Measurements from ENCODE around the gene NMT1. TPM values are rescaled to one million over a fixed set of nuclear protein-coding genes. Genes with fewer than 3 reads are reported as not detected.

Gene NMT1
- total RNA-seq, 4 donors from 2014 or later: 60.7 to 127 (median 71.5) TPM

DNA sequence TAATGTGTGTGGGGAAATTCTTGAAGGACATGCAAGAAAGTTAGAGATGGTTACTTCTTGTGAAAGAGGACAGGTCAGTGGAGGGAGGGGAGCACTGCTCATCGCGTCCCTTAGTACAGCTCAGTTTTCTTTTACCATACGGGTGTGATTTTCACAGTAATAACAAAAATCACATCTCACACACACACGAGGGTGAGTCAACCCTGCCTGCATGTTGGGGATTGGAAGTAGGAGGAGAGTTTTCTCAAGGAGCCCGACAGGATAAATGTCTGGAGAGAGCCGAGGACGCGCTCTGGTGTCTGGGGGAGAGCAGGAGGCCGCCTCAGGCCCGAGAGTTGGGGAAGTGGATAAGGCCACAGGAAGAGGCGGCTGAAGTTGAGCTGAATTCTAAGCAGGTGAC lies 54.8 kb downstream of the NMT1 start:
- DNase-seq (no peak), ATAC-seq (no peak)
- no peak overlapping the region for H3K27ac ChIP-seq
- intact Hi-C loops (cut with DNase I; ENCODE audit: low total_unique reads) (no loop called here), in situ Hi-C loops (cut with MboI; ENCODE audit: low sequenced_read_pairs in 4 of 4) (loop anchor here in 1 of 4 donors (25.0 kb wide), 1 partner anchor 204 kb away; the partner anchor contains the start of gene GFAP)
- H3K9me3 ChIP-seq: no peaks in the 10 kb centered on the region
- H3K36me3 ChIP-seq: peaks cover 0 to 15% of the 10 kb centered on the region in 2 donors
- H3K4me3 ChIP-seq: no peak overlapping the region
- peaks cover 20 to 22% of the 10 kb centered on the region in 2 donors for H3K4me1 ChIP-seq
- TF ChIP-seq, protein P1, sequence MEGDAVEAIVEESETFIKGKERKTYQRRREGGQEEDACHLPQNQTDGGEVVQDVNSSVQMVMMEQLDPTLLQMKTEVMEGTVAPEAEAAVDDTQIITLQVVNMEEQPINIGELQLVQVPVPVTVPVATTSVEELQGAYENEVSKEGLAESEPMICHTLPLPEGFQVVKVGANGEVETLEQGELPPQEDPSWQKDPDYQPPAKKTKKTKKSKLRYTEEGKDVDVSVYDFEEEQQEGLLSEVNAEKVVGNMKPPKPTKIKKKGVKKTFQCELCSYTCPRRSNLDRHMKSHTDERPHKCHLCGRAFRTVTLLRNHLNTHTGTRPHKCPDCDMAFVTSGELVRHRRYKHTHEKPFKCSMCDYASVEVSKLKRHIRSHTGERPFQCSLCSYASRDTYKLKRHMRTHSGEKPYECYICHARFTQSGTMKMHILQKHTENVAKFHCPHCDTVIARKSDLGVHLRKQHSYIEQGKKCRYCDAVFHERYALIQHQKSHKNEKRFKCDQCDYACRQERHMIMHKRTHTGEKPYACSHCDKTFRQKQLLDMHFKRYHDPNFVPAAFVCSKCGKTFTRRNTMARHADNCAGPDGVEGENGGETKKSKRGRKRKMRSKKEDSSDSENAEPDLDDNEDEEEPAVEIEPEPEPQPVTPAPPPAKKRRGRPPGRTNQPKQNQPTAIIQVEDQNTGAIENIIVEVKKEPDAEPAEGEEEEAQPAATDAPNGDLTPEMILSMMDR (IDR thresholded peaks at IDR 0.05 in 4 of 5, conservative IDR thresholded peaks at IDR 0.05 in 1 of 5): no peak
- no peak for TF ChIP-seq POLR2A (IDR thresholded peaks at IDR 0.05)
- no peaks in the 10 kb centered on the region for H3K27me3 ChIP-seq

DNA sequence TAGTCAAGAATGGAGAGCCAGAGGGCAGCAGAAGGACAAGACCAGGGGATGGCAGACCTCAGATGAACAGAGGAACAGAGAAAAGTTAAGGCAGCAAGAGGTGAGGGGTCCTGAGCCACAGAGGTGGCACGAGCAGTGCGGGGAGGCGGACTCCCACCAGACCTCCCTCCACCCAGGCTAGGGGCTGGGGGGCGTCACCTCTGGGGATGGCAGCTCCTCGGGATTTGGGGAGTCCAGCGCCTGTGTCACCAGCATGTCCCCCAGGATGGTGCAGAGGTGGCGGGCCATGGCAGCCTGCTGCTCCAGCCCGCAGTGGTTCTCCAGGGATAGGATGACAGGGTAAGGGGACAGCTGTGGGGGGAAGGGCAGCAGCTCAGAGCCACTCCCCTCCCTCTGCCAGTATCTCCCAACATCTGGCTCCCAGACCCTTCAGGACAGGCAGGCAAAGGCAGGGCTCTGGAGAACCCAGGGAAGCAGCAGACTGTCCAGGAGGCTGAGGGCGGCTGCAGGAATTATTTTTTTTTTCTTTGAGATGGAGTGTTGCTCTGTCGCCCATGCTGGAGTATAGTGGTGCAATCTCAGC lies 55.4 kb downstream of the NMT1 start:
- H3K4me3 ChIP-seq: no peak overlapping the region
- peaks cover 0 to 15% of the 10 kb centered on the region in 2 donors for H3K36me3 ChIP-seq
- H3K27ac ChIP-seq: no peak overlapping the region
- TF ChIP-seq, protein P1 (IDR thresholded peaks at IDR 0.05 in 4 of 5, conservative IDR thresholded peaks at IDR 0.05 in 1 of 5): no peak
- no peak for TF ChIP-seq POLR2A (IDR thresholded peaks at IDR 0.05)
- DNase-seq (no peak), ATAC-seq (no peak)
- H3K4me1 ChIP-seq: peaks cover 16% of the 10 kb centered on the region in 2 donors
- in situ Hi-C loops (cut with MboI; ENCODE audit: low sequenced_read_pairs in 4 of 4) (loop anchor here in 1 of 4 donors (25.0 kb wide), 1 partner anchor 204 kb away; the partner anchor contains the start of gene GFAP), intact Hi-C loops (cut with DNase I; ENCODE audit: low total_unique reads) (no loop called here)
- no peaks in the 10 kb centered on the region for H3K27me3 ChIP-seq
- no peaks in the 10 kb centered on the region for H3K9me3 ChIP-seq

DNA sequence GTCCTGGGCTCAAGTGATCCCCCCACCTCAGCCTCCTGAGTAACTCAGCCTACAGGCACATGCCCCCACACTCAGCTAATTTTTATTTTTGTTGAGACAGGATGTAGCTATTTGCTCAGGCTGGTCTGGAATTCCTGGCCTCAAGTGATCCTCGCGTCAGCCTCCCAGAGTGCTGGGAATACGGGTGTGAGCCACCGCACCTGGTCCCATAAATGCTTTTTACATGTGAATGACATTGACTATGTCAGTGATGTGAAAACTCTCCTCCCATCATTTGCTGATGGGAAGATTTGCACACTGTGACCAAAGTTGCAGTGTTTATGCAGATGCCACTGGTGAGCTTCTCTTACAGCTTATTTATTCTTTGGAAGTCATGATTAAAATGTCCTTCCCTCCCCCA lies 56.2 kb downstream of the NMT1 start:
- Histone ChIP-seq H3K27me3 (no peaks in the 10 kb centered on the region), H3K4me3 (no peak overlapping the region), H3K9me3 (no peaks in the 10 kb centered on the region), H3K4me1 (peaks cover 8 to 12% of the 10 kb centered on the region in 2 donors), H3K27ac (no peak overlapping the region), H3K36me3 (peaks cover 0 to 15% of the 10 kb centered on the region in 2 donors)
- no peak for DNase-seq
- no peak for ATAC-seq
- in situ Hi-C loops (cut with MboI; ENCODE audit: low sequenced_read_pairs in 4 of 4) (loop anchor here in 1 of 4 donors (25.0 kb wide), 1 partner anchor 205 kb away; the partner anchor contains the start of gene GFAP), intact Hi-C loops (cut with DNase I; ENCODE audit: low total_unique reads) (no loop called here)
- TF ChIP-seq POLR2A (IDR thresholded peaks at IDR 0.05): no peak
- TF ChIP-seq, protein P1 (IDR thresholded peaks at IDR 0.05 in 4 of 5, conservative IDR thresholded peaks at IDR 0.05 in 1 of 5): no peak

- in situ Hi-C loops (cut with MboI; ENCODE audit: low sequenced_read_pairs in 4 of 4): loop anchor here in 1 of 4 donors (25.0 kb wide), 1 partner anchor 206 kb away; the partner anchor contains the start of gene GFAP
- H3K9me3 ChIP-seq: no peaks in the 10 kb centered on the region
- H3K36me3 ChIP-seq: peaks cover 0 to 15% of the 10 kb centered on the region in 2 donors
- intact Hi-C loops (cut with DNase I; ENCODE audit: low total_unique reads): no loop called here
- peaks cover 5 to 9% of the 10 kb centered on the region in 2 donors for H3K4me1 ChIP-seq
- H3K4me3 ChIP-seq: no peak overlapping the region
- H3K27me3 ChIP-seq: no peaks in the 10 kb centered on the region
- DNase-seq (no peak), ATAC-seq (no peak)
- H3K27ac ChIP-seq: no peak overlapping the region
- TF ChIP-seq, protein P1 (IDR thresholded peaks at IDR 0.05 in 4 of 5, conservative IDR thresholded peaks at IDR 0.05 in 1 of 5): no peak
Measured at GRCh38 chr17:45117848-45118646, 56.9 kb downstream of the NMT1 start.

All from gastrocnemius medialis (tissue), 4 donors.